SKM-1 (cell line): ENCODE data around the gene OSGIN1.

Experiments
- DNase-seq: peaks from one replicate; lab custom pipeline; 2025; ENCODE audit not compliant: unreplicated experiment; lab: John Stamatoyannopoulos, UW

The OSGIN1 gene

DNA sequence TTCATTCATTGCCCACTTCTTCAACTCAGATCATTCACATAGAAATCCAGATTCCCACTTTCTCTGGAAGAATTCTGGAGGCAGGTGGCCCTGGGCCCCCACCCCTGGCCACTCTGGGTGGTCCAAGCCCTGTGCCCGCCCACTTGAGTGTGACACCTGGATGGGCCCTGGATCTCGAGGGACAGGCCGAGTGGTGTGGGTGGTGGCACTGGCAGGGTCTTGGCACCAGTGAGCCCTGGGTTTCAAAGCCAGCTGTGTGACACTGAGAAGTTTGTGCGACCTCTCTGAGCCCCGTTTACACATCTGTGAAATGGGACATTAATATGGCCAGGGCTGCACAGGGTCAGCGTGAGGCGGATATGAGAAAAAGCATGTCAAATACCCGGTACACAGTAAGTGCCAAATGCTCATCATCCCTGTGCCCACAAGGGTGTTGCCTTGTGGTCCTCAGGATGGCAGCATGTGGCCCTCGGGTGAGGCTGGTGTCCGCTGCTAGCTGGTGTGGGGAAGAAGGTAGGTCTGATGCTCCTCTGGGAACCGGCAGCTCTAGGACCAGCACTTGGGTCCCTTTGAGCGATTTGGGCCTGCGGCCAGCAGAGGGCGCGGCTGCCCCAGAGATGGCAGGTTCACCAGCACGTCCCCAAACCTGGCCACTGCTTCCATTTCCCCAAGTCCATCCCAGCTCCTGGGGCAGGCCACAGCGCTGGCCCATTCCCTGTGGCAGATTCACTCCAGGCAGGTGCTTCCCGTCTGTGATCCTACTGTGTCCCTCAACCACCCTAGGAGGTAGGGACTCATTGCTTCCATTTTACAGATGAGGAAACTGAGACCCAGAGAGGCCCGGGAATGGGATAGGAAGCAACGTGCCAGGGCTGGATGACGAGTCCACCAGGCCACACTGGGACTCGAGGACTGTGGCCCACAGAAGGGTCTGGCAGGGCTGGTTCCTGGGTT lies 3.6 kb downstream of the OSGIN1 start:
- DNase-seq: peak; percentile 27

DNA sequence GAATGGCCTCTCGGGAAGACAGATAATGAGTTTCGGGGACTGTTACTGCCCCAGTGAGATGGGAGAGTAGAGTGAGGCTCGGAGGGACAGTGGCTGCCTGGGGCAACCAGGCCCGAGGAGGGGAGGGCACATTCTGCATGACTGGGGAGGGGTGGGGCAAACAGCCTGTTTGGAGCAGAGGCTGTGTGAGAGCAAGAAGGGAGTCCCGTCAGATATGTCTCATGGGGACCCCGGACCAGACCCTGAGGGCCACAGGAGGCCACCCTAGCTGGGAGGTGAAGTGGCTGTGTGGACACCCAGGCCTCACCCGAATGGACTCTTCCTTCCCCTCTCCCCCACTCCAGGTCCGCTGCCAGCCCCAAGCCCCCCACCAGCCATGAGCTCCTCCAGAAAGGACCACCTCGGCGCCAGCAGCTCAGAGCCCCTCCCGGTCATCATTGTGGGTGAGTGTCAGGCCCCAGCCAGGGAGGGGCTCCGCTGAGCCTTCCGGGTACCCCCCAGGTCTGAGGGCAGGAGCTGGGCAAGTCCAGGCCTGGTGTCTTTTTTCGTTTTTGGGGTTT lies 4.3 kb downstream of the OSGIN1 start:
- no peak for DNase-seq

DNA sequence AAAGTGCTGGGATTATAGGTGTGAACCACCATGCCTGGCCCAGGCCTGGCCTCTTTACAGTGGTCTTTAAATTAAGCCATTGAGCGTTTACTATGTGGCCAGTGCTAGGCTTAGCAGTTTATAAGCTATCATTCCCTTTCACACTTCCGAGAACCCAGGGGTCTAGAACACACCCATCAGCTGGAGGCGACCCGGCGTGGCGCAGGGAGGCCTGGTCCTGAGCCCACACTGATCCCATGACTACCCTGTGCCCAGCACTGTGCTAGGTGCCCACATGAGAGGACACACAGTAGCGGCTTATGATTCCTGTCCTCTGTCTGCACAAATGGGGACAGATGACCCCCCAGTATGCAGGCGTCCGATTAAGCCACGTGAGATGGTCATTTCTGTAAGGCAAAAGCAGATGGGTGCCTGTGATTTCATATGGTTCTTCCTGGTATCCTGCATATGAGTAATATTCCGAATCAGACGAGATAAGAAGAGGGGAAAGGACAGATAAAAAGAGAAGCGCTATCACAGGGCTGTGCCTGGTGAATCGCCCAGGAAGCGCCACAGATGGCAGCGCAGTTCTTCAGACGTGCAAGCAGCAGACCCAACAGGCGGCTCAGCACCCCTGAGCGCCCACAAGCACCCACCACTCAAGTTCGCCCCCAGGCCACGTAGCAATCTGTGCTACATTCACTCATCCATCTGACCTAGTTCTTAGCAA lies 5.3 kb downstream of the OSGIN1 start:
- DNase-seq: no peak

DNA sequence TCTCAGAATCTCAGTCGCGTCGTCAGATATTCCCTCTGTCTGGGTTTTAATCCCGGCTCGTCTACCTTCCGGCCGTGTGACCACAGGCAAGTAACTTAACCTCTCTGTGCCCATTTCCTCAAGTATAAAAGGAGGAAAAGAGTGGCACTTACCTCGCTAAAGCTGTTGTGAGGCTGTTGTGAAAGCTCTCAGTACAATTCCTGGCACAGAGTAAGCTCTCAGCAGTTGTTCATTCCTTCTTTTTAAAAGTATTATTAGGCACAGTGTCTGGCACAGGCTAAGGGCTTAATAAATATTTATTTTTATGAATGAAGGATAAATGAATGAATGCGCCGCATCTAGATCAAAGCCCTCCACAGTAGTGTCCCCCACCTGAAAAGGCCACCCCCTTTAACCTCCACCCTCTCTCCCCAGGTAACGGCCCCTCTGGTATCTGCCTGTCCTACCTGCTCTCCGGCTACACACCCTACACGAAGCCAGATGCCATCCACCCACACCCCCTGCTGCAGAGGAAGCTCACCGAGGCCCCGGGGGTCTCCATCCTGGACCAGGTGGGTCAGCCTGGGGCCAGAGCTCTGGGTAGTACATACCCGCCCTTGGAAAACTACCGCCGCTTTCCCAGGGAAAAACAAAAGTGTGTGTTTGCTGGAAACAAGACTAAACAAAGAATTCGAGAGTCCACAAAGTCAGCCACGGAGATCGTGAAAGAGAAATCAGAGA lies 6.0 kb downstream of the OSGIN1 start:
- DNase-seq: no peak

DNA sequence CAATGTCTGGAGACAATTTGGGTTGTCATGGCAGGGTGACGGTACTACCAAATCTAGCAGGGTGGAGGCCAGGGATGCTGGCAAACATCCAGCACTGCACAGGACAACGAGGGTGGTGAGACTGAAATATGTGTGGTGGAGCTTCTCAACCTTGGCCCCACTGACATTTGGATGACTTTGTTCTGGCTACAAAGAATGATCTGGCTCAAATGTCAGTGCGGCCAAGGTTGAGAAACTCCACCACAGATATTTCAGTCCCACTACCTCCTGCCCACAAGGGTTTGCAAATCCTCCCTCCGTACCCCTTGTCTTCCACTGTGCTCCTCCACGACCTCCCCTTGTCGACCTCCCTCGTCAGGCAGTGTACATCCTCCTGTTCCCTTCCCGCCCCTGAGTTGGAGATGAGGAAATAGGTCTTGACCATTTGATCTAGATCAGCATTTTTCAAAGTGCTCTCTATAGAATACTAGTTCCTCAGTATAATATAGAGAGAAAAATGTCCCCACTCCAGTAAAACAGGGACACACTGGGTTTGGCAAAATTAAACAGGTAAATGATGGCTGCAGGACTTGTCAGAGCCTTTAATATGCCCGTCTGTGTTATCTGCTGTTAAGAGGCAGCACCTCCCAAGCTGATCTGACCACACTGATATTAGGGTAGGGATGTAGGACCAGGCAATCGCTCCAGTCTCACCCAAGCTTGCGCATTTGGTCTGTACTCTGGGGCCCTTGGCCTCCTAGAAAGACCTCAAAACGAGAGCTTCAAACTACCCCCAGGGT lies 6.8 kb downstream of the OSGIN1 start:
- peak; percentile 64 for DNase-seq

DNA sequence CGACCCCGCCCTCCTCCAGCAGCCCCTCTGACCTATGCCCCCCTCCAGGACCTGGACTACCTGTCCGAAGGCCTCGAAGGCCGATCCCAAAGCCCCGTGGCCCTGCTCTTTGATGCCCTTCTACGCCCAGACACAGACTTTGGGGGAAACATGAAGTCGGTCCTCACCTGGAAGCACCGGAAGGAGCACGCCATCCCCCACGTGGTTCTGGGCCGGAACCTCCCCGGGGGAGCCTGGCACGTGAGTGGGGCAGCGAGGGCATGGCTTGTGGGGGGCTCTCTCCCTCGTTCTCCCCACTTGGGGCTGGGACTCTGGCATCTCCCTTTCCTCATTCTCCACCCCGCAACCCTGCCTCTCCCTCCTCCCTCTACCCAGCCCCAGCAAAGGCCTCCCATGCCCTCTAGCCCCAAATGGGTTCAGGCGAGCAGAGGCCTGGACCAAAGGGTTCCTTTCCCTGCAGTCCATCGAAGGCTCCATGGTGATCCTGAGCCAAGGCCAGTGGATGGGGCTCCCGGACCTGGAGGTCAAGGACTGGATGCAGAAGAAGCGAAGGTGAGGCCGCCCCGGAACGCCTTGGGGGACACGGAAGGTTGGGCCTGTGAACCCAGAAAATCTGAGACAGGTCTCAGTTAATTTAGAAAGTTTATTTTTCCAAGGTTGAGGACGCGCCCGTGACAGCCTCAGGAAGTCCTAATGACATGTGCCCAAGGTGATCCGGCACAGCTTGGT lies 7.6 kb downstream of the OSGIN1 start:
- DNase-seq: no peak

DNA sequence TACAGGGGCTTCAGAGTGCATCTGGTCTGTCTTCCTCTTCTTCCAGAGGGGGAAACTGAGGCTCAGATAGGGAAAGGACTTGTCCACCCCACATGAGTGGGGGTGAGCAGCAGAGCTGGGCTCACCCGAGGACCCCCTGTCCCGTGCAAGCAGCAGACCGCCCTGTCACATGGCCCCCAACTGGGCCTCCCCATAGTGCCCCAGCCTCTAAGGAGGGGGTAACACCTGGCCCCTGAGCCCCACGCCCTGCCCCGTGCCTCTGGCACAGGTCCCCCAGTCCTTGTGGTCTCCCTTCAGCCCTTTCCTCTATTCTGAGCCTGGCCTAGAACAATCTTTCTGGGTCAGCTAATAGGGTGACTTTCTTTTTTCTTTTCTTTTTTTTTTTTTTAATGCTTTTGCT lies 8.6 kb downstream of the OSGIN1 start:
- DNase-seq: no peak

DNA sequence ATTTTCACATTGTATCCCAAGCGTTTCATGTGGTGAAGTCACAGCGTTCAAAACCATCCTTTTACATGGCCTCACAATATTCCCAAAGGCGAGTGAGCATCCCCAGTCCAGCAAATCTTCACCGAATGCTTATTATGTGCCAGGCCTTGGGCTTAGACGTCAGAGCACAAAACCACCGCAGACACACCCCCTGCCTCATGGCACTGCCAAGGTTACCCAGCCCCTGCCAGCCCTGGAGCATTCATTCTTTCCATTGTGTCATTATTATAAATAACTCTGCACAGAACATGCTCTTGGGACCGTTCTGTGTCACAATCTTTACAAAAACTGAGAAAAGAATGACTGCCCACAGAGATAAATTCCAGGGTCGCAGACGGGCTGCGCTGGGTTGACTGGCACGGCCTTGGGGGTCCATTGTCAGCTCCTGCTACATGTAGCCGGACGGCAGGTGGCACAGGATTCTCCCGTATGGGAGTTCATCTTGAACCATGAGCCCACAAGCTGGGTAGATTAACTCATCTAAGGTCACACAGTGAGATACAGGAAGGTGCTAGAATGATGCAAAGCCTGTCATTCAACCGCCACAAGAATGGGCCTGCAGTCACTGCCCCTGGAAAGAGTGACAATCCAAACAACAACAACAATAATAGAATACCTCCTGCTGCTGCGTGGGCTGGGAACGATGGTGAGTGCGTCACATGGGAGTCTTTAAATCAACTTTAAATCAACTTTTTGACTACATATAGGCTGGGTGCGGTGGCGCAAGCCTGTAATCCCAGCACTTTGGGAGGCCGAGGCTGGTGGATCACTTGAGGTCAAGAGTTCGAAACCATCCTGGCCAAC lies 10.5 kb downstream of the OSGIN1 start:
- no peak for DNase-seq

DNA sequence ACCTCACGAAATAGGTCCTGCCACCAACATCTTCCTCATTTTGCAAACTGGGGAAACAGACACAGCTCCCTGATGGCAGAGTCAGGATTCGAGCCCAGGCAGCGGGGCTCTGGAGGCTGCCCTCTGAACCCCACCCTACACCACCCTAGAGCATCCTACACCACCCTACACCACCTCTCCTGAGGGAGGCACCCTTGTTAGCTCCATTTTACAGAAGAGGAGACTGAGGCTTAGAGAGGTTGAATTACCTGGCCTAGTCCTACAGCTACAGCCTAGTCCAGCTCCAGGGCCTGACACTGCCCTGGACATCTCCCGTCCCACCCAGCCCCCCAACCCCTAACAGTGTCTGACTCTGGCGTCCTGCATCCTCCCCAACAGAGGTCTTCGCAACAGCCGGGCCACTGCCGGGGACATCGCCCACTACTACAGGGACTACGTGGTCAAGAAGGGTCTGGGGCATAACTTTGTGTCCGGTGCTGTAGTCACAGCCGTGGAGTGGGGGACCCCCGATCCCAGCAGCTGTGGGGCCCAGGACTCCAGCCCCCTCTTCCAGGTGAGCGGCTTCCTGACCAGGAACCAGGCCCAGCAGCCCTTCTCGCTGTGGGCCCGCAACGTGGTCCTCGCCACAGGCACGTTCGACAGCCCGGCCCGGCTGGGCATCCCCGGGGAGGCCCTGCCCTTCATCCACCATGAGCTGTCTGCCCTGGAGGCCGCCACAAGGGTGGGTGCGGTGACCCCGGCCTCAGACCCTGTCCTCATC lies 11.8 kb downstream of the OSGIN1 start:
- no peak for DNase-seq

DNA sequence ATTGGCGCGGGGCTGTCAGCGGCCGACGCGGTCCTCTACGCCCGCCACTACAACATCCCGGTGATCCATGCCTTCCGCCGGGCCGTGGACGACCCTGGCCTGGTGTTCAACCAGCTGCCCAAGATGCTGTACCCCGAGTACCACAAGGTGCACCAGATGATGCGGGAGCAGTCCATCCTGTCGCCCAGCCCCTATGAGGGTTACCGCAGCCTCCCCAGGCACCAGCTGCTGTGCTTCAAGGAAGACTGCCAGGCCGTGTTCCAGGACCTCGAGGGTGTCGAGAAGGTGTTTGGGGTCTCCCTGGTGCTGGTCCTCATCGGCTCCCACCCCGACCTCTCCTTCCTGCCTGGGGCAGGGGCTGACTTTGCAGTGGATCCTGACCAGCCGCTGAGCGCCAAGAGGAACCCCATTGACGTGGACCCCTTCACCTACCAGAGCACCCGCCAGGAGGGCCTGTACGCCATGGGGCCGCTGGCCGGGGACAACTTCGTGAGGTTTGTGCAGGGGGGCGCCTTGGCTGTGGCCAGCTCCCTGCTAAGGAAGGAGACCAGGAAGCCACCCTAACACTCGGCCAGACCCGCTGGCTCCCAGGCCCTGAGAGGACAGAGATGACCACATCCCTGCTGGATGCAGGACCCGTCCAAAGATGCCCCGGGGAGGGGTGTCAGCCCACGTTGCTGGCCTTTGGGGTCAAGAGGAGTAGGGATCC lies 12.6 kb downstream of the OSGIN1 start:
- DNase-seq: no peak

DNA sequence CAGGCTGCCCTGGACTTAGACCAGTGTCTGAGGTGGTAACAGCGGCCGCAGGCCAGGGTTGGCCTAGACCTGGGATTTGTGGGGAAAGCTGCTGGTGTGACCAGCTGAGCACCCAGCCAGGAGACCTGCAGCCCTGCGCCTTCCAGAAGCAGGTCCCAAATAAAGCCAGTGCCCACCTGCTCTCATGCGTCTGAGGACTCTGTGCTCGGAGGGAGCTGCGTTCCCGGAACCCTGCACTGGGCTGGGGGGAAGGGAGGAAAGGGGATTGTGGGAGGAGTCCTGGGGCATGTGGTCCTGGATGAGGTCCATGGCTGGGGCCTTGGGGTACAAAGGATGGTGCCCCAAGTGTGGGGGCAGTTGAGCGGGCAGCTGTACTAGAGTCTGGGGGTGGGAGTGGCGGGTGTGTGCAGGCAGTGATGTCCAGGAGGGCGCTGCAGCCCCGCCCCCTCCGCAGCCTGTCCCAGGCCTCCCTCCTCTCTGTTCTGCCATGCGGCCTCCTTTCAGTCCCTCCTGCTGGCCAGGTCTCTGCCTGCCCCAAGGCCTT lies 13.2 kb downstream of the OSGIN1 start:
- DNase-seq: no peak

DNA sequence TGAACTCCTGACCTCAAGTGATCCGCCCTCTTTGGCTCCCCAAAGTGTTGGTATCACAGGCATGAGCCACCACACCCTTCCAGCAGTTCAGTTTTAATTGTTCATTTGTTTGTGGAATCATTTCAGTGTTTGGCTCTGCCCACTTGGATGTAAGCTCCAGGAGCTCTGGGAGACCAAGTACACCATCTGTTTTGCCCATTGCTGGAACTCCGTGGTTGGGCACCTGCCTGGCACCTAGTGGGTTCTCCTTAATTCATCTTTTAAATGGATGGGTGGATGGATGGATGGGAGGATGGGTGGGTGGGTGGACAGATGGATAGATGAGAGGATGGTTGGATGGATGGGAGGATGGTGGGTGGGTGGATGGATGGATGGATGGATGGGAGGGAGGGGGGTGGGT lies 14.1 kb downstream of the OSGIN1 start:
- no peak for DNase-seq

DNA sequence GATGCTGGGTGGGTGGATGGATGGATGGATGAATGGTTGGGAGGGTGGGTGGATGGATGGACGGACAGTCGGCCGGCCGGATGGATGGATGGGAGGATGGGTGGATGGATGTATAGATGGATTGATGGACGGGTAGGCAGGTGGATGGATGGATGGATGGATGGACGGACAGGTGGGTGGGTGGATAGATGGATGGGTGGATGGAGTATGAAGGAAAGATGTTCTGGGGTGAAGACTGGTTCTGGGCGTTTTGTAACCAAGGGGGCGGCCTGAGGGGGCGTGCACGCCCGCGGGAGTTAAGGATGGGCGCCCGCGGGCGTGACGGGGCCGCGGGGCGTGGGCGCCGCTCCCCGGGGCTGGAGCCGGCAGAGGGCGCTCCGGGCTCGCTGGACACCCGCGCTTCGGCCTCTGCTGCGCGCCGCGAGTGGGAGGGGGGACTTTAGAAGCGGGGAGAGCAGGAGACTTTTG lies 14.8 kb downstream of the OSGIN1 start, which contains the start of gene NECAB2:
TSS of gene NECAB2 (plus strand) at position 407 of the 468 bp plus-strand sequence. CDS start 405 bp downstream, outside the sequence.
- DNase-seq: no peak

DNA sequence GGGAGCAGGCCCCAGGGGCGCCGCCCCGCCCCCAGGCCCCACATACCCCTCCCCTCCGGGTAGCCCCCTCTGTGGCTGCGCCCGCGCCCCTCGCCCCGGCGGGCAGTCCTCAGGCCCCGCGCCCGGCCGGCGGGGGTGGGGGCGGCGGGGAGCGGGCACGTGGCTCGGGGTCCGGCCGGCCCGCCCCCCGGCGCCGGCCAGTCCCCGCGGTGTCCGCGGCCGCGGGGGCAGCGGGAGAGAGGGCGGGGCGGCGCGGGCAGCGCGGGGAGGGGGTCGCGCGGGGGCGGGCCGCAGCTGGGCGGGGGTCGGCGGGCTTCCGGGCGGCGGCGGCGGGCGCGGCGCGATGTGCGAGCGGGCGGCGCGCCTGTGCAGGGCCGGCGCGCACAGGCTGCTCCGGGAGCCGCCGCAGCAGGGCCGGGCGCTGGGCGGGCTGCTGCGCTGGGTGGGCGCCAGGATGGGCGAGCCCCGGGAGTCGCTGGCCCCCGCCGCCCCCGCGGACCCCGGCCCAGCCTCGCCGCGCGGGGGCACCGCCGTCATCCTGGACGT lies 15.3 kb downstream of the OSGIN1 start:
- DNase-seq: no peak

DNA sequence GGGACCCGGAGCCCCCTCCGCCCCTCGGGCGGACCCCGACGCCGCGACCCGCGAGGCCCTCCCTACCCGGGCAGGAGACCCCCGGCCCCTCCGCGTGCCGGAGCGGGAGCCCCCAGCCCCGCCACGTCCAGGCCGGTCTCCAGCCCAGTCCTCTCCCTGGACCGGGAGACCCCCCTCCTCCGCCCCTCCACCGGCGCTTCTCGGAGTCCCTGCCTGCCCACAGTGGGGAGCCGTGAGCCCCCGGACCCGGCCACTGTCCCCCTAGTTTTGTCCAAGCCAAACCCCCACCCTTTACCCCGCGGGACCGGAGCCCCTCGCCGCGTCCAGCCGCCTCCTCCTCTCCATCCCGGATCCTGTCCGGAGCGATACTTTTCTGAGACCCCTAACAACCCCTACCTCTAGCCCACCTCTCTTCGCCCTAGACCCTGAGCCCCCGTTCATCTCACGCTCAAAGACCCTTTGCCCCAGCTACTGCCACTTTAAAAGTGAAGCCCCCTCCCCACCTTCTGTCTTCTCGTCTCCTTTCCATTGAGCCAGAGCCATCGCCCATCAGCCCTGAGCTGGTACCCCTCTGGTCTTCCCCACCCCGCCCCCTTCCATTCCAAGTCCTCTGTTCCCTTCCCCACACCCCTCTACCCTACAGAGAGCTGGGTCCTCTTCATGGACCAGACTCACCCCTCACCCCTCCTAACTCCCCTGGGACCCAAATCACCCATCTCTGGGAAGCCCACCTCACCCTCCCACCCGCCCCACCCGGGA lies 16.0 kb downstream of the OSGIN1 start:
- no peak for DNase-seq
